ENCODE measurements around the gene OR5H14. TPM values are rescaled to one million over a fixed set of nuclear protein-coding genes. Genes with fewer than 3 reads are reported as not detected.
"Not testable (repeated sequence)": the region's sequence is repeated elsewhere in the genome, so short reads cannot be mapped to it uniquely, and the experiment has no call there.

OR5H14 gene
- total RNA-seq, 1 donor from 2014 or later, result not detected

GRCh38 chr3:98148751-98149150 lies 1.5 kb downstream of the OR5H14 start:
- Histone ChIP-seq H3K4me1 (no peaks in the 10 kb centered on the region), H3K9me3 (no peaks in the 10 kb centered on the region), H3K36me3 (no peaks in the 10 kb centered on the region), H3K4me3 (no peak overlapping the region), H3K27me3 (ENCODE audit: low read depth) (no peaks in the 10 kb centered on the region), H3K27ac (no peak overlapping the region)
- no peak for TF ChIP-seq CTCF (IDR thresholded peaks at IDR 0.05)
- ATAC-seq, result no peak
- no peak for DNase-seq
- intact Hi-C loops (cut with DNase I), result no loop called here

- H3K27ac ChIP-seq; H3K27me3 ChIP-seq (ENCODE audit: low read depth); intact Hi-C loops (cut with DNase I); H3K9me3 ChIP-seq; H3K4me1 ChIP-seq; H3K36me3 ChIP-seq; DNase-seq; ATAC-seq; H3K4me3 ChIP-seq: not testable (repeated sequence)
Measured at GRCh38 chr3:98149456-98149855, 2.2 kb downstream of the OR5H14 start.

- H3K27ac ChIP-seq, result no peak overlapping the region
- intact Hi-C loops (cut with DNase I), result no loop called here
- ATAC-seq, result no peak
- no peak for DNase-seq
- no peaks in the 10 kb centered on the region for H3K27me3 ChIP-seq (ENCODE audit: low read depth)
- H3K36me3 ChIP-seq, result no peaks in the 10 kb centered on the region
- no peaks in the 10 kb centered on the region for H3K9me3 ChIP-seq
- H3K4me3 ChIP-seq, result no peak overlapping the region
- TF ChIP-seq CTCF (IDR thresholded peaks at IDR 0.05), result no peak
- no peaks in the 10 kb centered on the region for H3K4me1 ChIP-seq
Measured at GRCh38 chr3:98151241-98151640, 4.0 kb downstream of the OR5H14 start.

- Histone ChIP-seq H3K9me3 (no peaks in the 10 kb centered on the region), H3K4me1 (no peaks in the 10 kb centered on the region), H3K27me3 (ENCODE audit: low read depth) (no peaks in the 10 kb centered on the region), H3K4me3 (no peak within 1 kb of the TSS), H3K27ac (no peak within 1 kb of the TSS), H3K36me3 (no peaks in the 10 kb centered on the region)
- ATAC-seq (no peak), DNase-seq (no peak)
- intact Hi-C loops (cut with DNase I), result no loop called here
- no peak for TF ChIP-seq CTCF (IDR thresholded peaks at IDR 0.05)
Measured at GRCh38 chr3:98166396-98166795, 19.1 kb downstream of the OR5H14 start, which contains the start of gene OR5H15. OR5H15 (plus strand) TSS chr3:98166696; CDS start chr3:98168700, 2,004 bp downstream.

GRCh38 chr3:98171071-98171470 lies 23.8 kb downstream of the OR5H14 start:
- H3K36me3 ChIP-seq, result no peaks in the 10 kb centered on the region
- H3K4me1 ChIP-seq, result no peaks in the 10 kb centered on the region
- H3K27ac ChIP-seq, result no peak overlapping the region
- intact Hi-C loops (cut with DNase I), result no loop called here
- no peak for TF ChIP-seq CTCF (IDR thresholded peaks at IDR 0.05)
- H3K27me3 ChIP-seq (ENCODE audit: low read depth), result no peaks in the 10 kb centered on the region
- ATAC-seq (no peak), DNase-seq (no peak)
- no peak overlapping the region for H3K4me3 ChIP-seq
- no peaks in the 10 kb centered on the region for H3K9me3 ChIP-seq

- H3K36me3 ChIP-seq, result no peaks in the 10 kb centered on the region
- intact Hi-C loops (cut with DNase I), result no loop called here
- no peak for ATAC-seq
- DNase-seq, result no peak
- no peaks in the 10 kb centered on the region for H3K4me1 ChIP-seq
- no peaks in the 10 kb centered on the region for H3K27me3 ChIP-seq (ENCODE audit: low read depth)
- H3K9me3 ChIP-seq, result no peaks in the 10 kb centered on the region
- no peak for TF ChIP-seq CTCF (IDR thresholded peaks at IDR 0.05)
- no peak overlapping the region for H3K27ac ChIP-seq
- no peak overlapping the region for H3K4me3 ChIP-seq
Measured at GRCh38 chr3:98172621-98173020, 25.3 kb downstream of the OR5H14 start.

All from lower lobe of right lung (tissue), 2 donors.